NCI-H2227 (cell line): ENCODE measurements around the gene SH3YL1.

Source experiments
- DNase-seq: peaks from one replicate; lab custom pipeline; 2025; ENCODE audit not compliant: unreplicated experiment; lab: John Stamatoyannopoulos, UW

SH3YL1 gene

GRCh38 chr2:258933-259332 is 4.9 kb downstream of the SH3YL1 start:
- no peak for DNase-seq

- DNase-seq, result no peak
These were observed 6.0 kb downstream of the SH3YL1 start for GRCh38 chr2:257842-258241.

- no peak for DNase-seq
These were observed 6.4 kb downstream of the SH3YL1 start for GRCh38 chr2:257429-257828.

GRCh38 chr2:256094-256493 is 7.7 kb downstream of the SH3YL1 start:
- no peak for DNase-seq

GRCh38 chr2:255195-255594 is 8.6 kb downstream of the SH3YL1 start:
- no peak for DNase-seq

- no peak for DNase-seq
These were observed 9.6 kb downstream of the SH3YL1 start for GRCh38 chr2:254241-254640.

- DNase-seq, result no peak
These were observed 10.6 kb downstream of the SH3YL1 start for GRCh38 chr2:253202-253638.

GRCh38 chr2:252001-252602 is 11.7 kb downstream of the SH3YL1 start:
- no peak for DNase-seq

- DNase-seq, result no peak
These were observed 14.2 kb downstream of the SH3YL1 start for GRCh38 chr2:249538-250042.

- DNase-seq, result no peak
These were observed 15.1 kb downstream of the SH3YL1 start for GRCh38 chr2:248724-249123.

- peak; percentile 51 for DNase-seq
These were observed 17.2 kb downstream of the SH3YL1 start for GRCh38 chr2:246489-247144.

GRCh38 chr2:244547-244946 is 19.3 kb downstream of the SH3YL1 start:
- no peak for DNase-seq

GRCh38 chr2:238869-239268 is 25.0 kb downstream of the SH3YL1 start:
- no peak for DNase-seq

- DNase-seq, result no peak
These were observed 25.4 kb downstream of the SH3YL1 start for GRCh38 chr2:238431-238830.

- DNase-seq, result no peak
These were observed 26.0 kb downstream of the SH3YL1 start for GRCh38 chr2:237878-238277.

GRCh38 chr2:236993-237539 is 26.8 kb downstream of the SH3YL1 start:
- DNase-seq, result no peak

GRCh38 chr2:234421-234820 is 29.4 kb downstream of the SH3YL1 start:
- no peak for DNase-seq

GRCh38 chr2:233030-233429 is 30.8 kb downstream of the SH3YL1 start:
- DNase-seq, result no peak

- DNase-seq, result no peak
These were observed 32.2 kb downstream of the SH3YL1 start for GRCh38 chr2:231521-232185.

- no peak for DNase-seq
These were observed 35.1 kb downstream of the SH3YL1 start for GRCh38 chr2:228518-229278.

GRCh38 chr2:228115-228514 is 35.7 kb downstream of the SH3YL1 start:
- DNase-seq, result no peak
